NCI-H1092 treated with DMSO at 0.1 percent for 48 hours (cell line): Measurements from ENCODE around the gene LARP7.
"Not testable (repeated sequence)": the region's sequence is repeated elsewhere in the genome, so short reads cannot be mapped to it uniquely, and the experiment has no call there.

Experiments used
- DNase-seq: peaks from one replicate; lab custom pipeline; 2025; lab: John Stamatoyannopoulos, UW

The LARP7 gene

DNA sequence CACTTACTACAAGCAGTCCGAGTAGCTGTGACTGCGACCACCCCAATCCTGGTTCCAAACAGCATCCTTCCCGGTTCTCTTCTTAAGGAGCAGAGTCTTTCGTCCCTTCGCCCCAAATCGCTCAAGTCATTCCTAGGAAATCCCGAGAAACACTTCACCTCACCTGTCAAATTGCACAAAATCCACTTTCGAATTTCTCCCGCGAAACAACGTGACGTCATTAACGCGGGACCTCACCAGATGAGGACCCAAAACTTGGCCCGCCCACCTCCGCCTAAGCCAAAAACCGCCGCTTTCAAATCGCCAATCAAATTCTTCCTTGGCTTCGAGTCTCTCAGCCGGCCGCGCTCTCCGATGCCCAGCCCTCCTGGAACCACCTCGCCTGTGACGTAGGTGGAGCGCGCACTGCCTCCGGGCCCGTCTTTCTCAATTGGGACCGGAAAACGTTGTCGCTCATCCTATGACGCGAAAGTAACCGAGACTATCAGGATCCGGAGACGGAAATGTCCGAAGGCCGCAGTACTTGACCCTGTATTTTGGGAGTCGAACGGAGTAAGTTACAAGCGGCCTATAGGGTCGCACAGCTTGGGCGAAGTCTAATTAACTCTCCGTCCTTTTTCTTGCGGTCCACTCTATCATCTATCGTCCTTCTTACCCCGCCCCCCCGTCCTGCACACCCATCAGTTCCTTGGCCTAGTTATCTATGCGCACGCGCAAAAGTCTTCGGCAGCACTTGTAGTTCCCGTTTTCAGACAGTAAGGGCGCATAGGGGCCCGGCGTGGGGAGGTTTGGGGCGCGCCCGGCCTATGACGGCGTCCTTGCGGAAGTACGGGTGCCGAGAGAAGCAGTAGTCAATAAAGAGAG, at the start of gene LARP7, which contains the start of gene ZGRF1:
TSS of gene LARP7 (plus strand) at position 456 of the 864 bp plus-strand sequence. CDS start 7,527 bp downstream, outside the sequence.
TSS of gene ZGRF1 (minus strand) at position 222 of the 864 bp plus-strand sequence. CDS start 3,733 bp downstream, outside the sequence.
- peak; percentile 99 for DNase-seq

- DNase-seq: no peak
Observed at GRCh38 chr4:112589206-112589605, 47.7 kb upstream of the LARP7 start.

DNA sequence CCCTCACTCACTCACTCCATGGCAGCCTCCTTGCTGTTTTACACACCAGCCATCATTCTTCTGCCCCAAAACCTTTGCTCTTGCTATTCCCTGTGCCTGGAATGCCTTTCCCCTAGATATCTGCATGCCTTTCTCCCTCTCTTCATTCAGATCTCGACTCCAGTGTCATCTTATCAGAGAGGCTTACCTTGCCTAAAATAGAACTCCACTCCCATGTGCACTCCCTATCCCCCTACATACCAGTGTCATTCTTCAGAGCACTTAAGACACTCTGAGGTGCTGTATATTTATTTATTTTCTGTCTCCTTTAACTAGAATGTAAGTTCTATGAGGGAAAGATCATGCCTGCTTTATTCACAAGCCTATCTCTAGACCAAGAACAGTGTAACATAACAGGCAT, 45.4 kb upstream of the LARP7 start:
- no peak for DNase-seq

DNA sequence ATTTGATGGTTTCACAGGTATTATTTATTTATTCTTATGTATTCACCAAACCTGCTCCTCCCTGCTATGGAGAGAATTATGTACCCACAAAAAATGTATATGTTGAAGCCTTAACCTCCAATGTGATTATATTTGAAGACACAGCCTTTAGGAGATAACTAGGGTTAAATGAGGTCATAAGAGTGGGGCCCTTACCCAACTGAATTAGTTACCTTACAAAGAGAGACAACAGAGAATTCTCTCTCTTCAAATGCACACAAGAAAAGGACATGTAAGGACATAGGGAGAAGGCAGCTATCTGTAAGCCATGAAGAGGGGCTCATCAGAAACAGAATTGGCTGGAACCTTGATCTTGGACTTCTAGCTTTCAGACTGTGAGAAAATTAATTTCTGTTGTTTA, 44.2 kb upstream of the LARP7 start:
- no peak for DNase-seq

DNA sequence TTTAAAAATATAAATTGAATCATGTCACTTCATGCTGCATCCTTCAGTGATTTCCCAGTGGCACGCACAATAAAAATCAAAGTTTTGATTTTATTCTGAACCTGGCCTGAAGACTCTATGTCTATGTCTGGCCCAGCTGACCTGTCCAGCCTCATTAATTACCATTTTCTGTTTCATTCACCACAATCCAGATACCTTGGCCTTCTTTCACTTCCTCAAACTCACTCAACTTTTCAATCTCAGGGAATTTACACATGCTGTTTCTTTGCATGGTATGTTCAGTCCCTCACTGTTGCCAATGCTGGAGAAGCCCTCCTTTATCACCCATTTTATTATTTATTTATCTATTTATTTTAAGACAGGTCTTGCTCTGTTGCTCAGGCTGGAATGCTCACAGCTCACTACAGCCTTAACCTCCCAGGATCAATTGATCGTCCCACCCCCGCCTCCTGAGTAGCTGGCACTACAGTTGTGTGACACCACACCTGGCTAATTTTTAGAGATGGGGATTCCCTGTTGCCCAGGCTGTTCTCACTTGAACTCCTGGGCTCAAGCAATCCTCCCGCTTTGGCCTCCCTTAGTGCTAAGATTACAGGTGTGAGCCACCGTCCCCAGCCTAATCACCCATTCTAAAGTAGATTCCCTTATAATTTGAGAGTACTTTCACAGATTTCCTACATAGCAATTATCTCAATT, 43.4 kb upstream of the LARP7 start:
- no peak for DNase-seq

DNA sequence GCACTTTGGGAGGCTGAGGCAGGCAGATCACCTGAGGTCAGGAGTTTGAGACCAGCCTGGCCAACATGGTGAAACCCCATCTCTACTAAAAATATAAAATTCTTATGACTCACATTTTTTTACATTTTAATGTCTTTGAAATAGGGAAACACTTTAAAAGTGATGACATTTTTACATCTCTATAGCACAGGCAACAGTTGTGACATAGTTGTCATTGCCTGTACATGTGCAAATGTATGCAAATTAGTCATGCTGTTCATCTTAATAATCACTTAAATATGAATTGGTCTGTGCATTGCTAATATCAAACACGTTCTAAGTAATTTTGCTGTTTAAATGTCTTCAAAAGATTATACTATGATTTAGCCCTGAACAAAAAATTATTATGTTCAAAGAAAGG, 42.0 kb upstream of the LARP7 start:
- DNase-seq: no peak

- DNase-seq: peak; percentile 34
Observed at GRCh38 chr4:112604589-112604988, 32.4 kb upstream of the LARP7 start.

- not testable (repeated sequence) for DNase-seq
Observed at GRCh38 chr4:112612814-112613213, 24.1 kb upstream of the LARP7 start.

DNA sequence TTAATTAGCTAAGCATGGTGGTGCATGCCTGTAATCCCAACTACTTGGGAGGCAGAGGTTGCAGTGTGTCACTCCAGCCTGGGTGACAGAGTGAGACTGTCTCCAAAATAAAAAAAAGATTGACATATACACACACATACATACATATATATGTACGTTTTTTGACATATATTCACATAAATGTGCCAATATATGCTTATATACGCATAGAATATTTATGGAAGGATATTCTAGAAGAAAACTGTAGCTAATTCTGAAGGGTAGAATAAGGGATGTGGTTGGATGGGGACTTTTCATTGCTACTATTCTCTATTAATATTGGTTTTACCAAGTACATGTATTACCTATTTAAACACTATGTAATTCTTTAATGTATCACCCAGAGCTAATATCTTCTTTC, 20.0 kb upstream of the LARP7 start:
- no peak for DNase-seq

- DNase-seq: no peak
Observed at GRCh38 chr4:112626228-112626627, 10.7 kb upstream of the LARP7 start.

GRCh38 chr4:112633477-112634235, 3.3 kb upstream of the LARP7 start:
- DNase-seq: peak; percentile 47

GRCh38 chr4:112637552-112637866, 566 bp downstream of the LARP7 start:
- DNase-seq: no peak

DNA sequence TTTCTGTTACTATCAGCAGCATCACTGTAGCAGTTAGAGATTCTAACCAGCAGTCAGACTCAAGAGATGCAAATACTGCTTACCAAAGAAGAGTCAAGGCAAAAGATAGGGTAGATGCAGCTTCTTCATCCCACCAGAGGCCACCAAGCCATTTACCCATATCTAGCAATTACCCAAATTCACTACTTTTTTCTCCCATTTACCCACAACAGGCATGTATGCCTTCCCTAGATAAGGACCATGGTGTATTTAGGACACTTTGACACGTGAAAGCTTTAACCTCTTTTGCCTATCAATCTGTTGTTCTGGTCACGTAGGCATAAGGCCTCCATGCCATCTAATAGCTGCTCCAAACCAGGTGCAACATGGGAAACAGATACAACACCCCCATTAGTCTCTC, 5.6 kb downstream of the LARP7 start:
- no peak for DNase-seq

DNA sequence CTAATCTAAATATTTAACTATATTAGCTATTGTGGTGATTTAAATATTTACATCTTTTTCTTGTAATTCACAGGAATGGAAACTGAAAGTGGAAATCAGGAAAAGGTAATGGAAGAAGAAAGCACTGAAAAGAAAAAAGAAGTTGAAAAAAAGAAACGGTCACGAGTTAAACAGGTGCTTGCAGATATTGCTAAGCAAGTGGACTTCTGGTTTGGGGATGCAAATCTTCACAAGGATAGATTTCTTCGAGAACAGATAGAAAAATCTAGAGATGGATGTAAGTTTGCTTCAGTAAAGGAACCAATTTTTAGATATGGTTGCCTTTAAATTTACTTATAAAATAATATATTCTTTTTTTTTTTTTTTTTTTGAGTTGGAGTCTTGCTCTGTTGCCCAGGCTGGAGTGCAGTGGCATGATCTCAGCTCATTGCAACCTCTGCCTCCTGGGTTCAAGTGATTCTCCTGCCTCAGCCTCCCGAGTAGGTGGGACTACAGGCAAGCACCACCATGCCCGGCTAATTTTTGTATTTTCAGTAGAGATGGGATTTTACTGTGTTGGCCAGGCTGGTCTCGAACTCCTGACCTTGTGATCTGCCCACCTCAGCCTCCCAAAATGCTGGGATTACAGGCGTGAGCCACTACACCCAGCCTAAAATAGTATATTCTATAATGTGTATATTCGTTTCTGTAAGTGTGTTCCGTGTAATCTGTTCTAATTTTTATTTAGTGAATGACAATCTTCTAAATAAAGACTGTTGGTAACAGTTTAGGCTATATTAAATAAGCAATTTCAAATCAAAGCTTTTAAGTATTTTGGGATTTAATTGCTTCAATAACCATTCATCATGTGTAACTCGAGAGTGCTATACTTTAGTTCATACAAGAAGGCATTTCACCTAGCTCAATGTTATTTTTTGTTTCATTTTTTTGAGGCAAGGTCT, 7.9 kb downstream of the LARP7 start:
- not testable (repeated sequence) for DNase-seq

- no peak for DNase-seq
Observed at GRCh38 chr4:112645541-112646329, 8.8 kb downstream of the LARP7 start.

DNA sequence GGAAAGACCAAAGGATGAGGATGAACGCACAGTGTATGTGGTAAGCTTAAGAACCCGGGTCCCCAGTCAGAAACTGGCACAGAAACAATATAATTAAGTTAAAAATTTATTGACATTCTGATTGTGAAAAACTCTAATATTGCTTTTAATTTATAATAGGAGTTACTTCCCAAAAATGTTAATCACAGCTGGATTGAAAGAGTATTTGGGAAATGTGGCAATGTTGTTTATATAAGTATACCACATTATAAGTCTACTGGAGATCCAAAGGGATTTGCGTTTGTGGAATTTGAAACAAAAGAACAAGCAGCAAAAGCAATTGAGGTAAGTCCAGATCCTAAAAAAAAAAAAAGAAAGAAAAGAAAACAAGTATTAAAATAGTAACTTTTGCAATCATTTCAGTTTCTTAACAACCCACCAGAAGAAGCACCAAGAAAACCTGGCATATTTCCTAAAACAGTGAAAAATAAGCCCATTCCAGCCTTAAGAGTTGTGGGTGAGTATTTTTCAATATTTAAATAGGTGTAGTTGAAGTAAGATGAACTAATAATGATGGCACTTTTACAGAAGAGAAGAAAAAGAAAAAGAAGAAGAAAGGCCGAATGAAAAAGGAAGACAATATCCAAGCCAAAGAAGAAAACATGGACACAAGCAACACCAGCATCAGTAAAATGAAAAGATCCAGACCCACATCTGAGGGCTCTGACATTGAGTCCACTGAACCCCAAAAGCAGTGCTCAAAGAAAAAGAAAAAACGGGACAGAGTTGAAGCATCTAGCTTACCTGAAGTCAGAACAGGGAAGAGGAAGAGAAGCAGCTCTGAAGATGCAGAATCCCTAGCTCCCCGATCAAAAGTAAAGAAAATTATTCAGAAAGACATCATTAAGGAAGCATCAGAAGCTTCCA, 9.9 kb downstream of the LARP7 start:
- DNase-seq: no peak

DNA sequence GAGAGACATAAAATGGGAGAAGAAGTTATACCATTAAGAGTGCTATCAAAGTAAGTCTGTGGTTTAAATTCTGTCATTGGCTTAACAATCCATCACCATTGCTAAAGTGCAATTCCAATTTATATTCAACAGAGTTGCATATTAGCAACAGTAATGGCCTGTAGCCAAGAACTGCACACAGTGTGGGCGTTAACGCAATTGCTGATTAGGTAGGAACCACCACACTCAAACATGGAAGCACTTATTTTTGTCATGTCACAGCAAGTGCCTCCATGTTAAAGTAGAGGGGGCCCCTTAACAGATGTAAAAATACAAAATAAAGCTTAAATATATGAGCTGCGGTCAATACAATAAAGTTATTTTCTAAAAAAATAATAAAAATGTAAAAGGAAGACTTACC, 10.8 kb downstream of the LARP7 start:
- no peak for DNase-seq

- no peak for DNase-seq
Observed at GRCh38 chr4:112648263-112649054, 11.5 kb downstream of the LARP7 start.

- DNase-seq: no peak
Observed at GRCh38 chr4:112649055-112649408, 12.1 kb downstream of the LARP7 start.
